Purkinje cell (primary cell): ENCODE measurements around the gene WNT2. TPM values are rescaled to one million over a fixed set of nuclear protein-coding genes. Genes with fewer than 3 reads are reported as not detected.

ENCODE experiments used
- polyA plus RNA-seq: library from polyadenylated mRNA; unstranded; fragments of >200 nt; fragmentation: Nextera tagmentation; gene quantifications from 2 replicates; pipeline ENCODE4 v1.2.1, GENCODE V29; 2014

Gene WNT2
- polyA plus RNA-seq: 5.8 and 8.4 TPM in 2 replicates

DNA sequence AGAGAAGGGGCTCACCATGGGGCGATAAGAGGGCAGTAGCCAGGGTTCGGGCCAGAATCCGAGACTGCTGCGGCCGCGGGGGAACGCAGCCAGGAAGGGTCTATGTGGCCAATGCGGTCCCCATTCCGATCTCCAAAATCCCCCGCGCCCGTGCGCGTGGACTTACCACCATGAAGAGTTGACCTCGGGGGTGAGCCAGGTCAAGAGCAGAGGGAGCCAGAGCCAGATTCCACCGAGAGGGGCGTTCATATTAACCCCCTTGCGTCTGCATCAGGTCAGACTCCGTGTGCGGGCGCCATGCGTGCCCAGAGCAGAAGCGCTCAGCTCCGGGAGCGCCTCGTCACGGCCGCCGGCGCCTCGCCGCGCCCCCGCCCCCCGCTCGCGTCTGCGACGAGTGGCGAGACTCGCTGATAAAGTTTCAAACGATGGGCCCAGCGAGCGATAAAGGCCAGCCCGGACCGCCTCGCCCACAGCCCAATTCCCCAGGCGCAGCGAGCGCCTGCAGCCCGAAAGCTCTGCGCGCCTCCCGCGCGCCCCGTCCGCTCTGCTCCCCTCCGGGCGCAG lies at the start of gene WNT2:
Gene WNT2 (minus strand): TSS at position 318 of the 564 bp plus-strand sequence. CDS start 69 bp downstream, at position 249.

Other genes with a start within 250 kb of the WNT2 start
- gene ASZ1, start 104.4 kb upstream of the WNT2 start, polyA plus RNA-seq: not detected in 2 replicates
- 1.6 TPM in 1 of 2 replicates, not detected in the other for gene CFTR, start 157.0 kb upstream of the WNT2 start, polyA plus RNA-seq